Gastrocnemius medialis (tissue), 4 donors: Measurements from ENCODE around the gene PLA2G4A.

Source experiments
- POLR2A ChIP-seq, 2 donors: fragments of 450-650 bp; IDR thresholded peaks; one replicate each; pipeline ENCODE4 v1.6.1; 2017; ENCODE audit warnings: antibody characterized with exemption in 2 of 2, mild to moderate bottlenecking in 2 of 2, moderate library complexity in 2 of 2
- TF ChIP-seq, protein P1 (sequence below), 5 experiments: fragments of 450-650 bp in 3 of 5; fragments of 200-600 bp in 2 of 5; sonication (generic) in 2 of 5; IDR thresholded peaks in 4 of 5; conservative IDR thresholded peaks in 1 of 5; 1 replicate in 4 of 5; 2 replicates in 1 of 5; pipeline ENCODE4 v1.5.1; 2016 to 2019; ENCODE audit warnings: antibody characterized with exemption in 5 of 5, mild to moderate bottlenecking in 3 of 5, moderate library complexity in 3 of 5

DNA sequence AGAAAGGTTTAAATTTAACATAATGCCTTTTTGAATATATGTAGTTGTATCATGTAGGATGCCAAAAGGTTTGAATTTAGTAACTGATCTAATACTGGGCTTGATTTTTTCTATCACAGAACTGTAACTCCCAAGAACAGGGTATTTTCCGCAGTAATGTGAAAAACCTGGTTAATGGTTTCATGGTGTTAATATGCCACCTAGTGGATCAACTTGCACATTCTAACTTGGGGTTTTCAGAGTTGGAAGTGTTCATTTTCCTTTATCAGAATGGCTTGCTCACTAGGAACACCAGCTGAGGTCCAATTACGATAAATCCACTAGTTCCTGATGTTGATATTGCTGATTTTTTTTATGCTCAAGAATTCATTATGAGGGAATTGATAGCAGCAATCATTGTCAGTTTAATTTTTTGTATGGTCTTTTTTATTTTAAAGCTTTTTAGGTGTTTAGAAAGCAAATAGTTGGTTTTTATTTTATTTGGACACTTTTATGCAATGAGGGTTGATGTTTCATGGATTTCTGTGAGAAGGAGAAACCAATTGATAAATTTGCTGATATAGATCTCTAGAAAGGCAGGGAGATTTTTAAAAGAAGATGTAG, 157.2 kb downstream of the PLA2G4A start:
- TF ChIP-seq, protein P1, sequence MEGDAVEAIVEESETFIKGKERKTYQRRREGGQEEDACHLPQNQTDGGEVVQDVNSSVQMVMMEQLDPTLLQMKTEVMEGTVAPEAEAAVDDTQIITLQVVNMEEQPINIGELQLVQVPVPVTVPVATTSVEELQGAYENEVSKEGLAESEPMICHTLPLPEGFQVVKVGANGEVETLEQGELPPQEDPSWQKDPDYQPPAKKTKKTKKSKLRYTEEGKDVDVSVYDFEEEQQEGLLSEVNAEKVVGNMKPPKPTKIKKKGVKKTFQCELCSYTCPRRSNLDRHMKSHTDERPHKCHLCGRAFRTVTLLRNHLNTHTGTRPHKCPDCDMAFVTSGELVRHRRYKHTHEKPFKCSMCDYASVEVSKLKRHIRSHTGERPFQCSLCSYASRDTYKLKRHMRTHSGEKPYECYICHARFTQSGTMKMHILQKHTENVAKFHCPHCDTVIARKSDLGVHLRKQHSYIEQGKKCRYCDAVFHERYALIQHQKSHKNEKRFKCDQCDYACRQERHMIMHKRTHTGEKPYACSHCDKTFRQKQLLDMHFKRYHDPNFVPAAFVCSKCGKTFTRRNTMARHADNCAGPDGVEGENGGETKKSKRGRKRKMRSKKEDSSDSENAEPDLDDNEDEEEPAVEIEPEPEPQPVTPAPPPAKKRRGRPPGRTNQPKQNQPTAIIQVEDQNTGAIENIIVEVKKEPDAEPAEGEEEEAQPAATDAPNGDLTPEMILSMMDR (IDR thresholded peaks at IDR 0.05 in 4 of 5, conservative IDR thresholded peaks at IDR 0.05 in 1 of 5) = peak in 4 of 5 experiments; percentile 17 to 50 (median 47)
- no peak for TF ChIP-seq POLR2A (IDR thresholded peaks at IDR 0.05)
